A673 (cell line): Measurements from ENCODE around the gene SKP1. TPM values are rescaled to one million over a fixed set of nuclear protein-coding genes. Genes with fewer than 3 reads are reported as not detected.

Source experiments
- BruUV-seq: library from RNA; stranded (reverse); fragments of 400-500 nt; replicated peaks from 2 replicates; lab custom pipeline; 2021; lab: Mats Ljungman, UMichigan
- CTCF ChIA-PET: fragments of 300-600 bp; sonication (Branson Sonifier 250); formaldehyde crosslinking; loops from one replicate; lab custom pipeline; 2022; ENCODE audit warnings: antibody characterized with exemption; lab: Charles Lee
- POLR2A ChIA-PET: fragments of 300-600 bp; sonication (Branson Sonifier 250); formaldehyde crosslinking; loops from one replicate; lab custom pipeline; 2022; ENCODE audit warnings: antibody characterized with exemption; ENCODE audit not compliant: low non-redundant PET; lab: Charles Lee
- DNase-seq: peaks from one replicate; pipeline ENCODE4 v3.0.0-alpha.2; 2015; ENCODE audit warnings: low spot score
- H3K27ac ChIP-seq: fragments of 200-600 bp; sonication (generic); 2 replicates; pipeline ENCODE4 v1.5.1; 2016; ENCODE audit warnings: mixed run types, low read depth, mild to moderate bottlenecking, mixed read lengths, antibody characterized with exemption, low read length; ENCODE audit not compliant: poor library complexity, severe bottlenecking
- H3K27me3 ChIP-seq: fragments of 200-600 bp; sonication (generic); replicated peaks from 2 replicates; pipeline ENCODE4 v1.6.1; 2017; ENCODE audit warnings: mixed run types, low read depth, mild to moderate bottlenecking, mixed read lengths, antibody characterized with exemption, low read length; ENCODE audit not compliant: insufficient read depth, poor library complexity
- H3K36me3 ChIP-seq: fragments of 200-600 bp; sonication (generic); 2 replicates; pipeline ENCODE4 v1.6.1; 2016; ENCODE audit warnings: mixed run types, mild to moderate bottlenecking, mixed read lengths, antibody characterized with exemption, low read length; ENCODE audit not compliant: insufficient read depth, poor library complexity, severe bottlenecking
- H3K4me1 ChIP-seq: fragments of 200-600 bp; sonication (generic); 2 replicates; pipeline ENCODE4 v1.6.1; 2017; ENCODE audit warnings: mixed run types, mild to moderate bottlenecking, mixed read lengths, antibody characterized with exemption, low read length; ENCODE audit not compliant: insufficient read depth, poor library complexity, severe bottlenecking
- H3K4me3 ChIP-seq: fragments of 200-600 bp; sonication (generic); 2 replicates; pipeline ENCODE4 v1.5.1; 2016; ENCODE audit warnings: low read depth, mixed run types, mild to moderate bottlenecking, mixed read lengths, low read length; ENCODE audit not compliant: poor library complexity, severe bottlenecking
- H3K9me3 ChIP-seq: fragments of 200-600 bp; sonication (generic); 2 replicates; pipeline ENCODE4 v1.6.1; 2016; ENCODE audit warnings: mixed run types, low read depth, mild to moderate bottlenecking, mixed read lengths, antibody characterized with exemption, low read length; ENCODE audit not compliant: poor library complexity, severe bottlenecking
- EZH2 ChIP-seq: fragments of 200-600 bp; sonication (generic); IDR thresholded peaks from 2 replicates; pipeline ENCODE4 v1.6.1; 2017; ENCODE audit warnings: borderline replicate concordance, low read depth, mild to moderate bottlenecking, mixed read lengths, antibody characterized with exemption, low read length; ENCODE audit not compliant: poor library complexity, severe bottlenecking
- intact Hi-C: fragments of 100-400 bp; cut with micrococcal nuclease; formaldehyde crosslinking; loops from one replicate; pipeline ENCODE4 v1.10.0; 2022; ENCODE audit not compliant: unreplicated experiment
- total RNA-seq: library from RNA; stranded (reverse); gene quantifications from 2 replicates; pipeline ENCODE4 v1.2.3, GENCODE V29; 2021
- TF ChIP-seq, protein P1 (sequence below): fragments of 300-800, 200-600 bp; sonication (generic); conservative IDR thresholded peaks from 2 replicates; pipeline ENCODE4 v1.5.1; 2017; ENCODE audit warnings: low read depth, mild to moderate bottlenecking, antibody characterized with exemption, low read length, moderate library complexity, mixed read lengths

Gene SKP1
- total RNA-seq, 1 experiment from 2014 or later, result 465 TPM

DNA sequence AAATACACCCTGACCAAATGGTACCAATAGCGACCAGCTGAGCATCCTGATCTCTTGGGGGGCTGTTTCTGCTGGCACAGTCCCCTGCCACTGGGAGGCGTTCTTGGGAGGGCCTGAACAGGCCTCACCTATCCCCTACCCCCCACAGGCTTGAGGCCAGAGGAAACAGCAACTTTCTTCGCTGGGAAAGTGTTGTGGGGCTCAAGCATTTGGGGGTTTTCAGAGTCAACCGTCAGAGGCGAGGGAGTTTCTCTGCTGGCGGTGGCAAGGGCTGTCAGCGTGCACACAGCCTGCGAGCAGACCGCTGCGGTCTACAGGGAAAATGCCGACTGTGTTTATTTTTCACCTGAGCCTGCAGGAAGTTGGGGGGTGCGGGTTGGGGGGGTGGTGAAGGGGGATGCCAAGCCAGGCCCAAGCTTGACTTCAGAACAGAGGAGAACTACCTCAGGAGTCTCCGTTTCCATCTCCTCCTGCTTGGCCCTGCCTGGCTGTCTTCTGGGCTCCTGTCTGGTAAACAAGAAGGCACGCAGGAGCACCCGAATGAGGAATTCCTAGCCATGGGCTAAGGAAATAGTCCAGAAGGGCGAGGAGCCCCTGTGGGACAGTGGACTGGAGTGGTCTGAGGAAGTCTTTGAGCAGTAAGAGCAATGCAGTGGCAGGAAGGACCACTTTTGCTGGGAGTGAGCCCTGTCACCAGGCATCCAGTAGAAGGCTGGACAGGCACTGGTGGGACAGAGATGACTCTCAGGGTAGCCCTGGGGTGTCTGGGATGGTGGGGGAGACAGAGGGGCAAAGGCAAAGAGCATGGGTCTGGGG is 44.2 kb downstream of the SKP1 start:
- peaks cover 26% of the 10 kb centered on the region for H3K36me3 ChIP-seq
- no peaks in the 10 kb centered on the region for H3K27me3 ChIP-seq
- no peak overlapping the region for H3K4me3 ChIP-seq
- H3K9me3 ChIP-seq, result no peaks in the 10 kb centered on the region
- no peak for DNase-seq
- TF ChIP-seq, protein P1, sequence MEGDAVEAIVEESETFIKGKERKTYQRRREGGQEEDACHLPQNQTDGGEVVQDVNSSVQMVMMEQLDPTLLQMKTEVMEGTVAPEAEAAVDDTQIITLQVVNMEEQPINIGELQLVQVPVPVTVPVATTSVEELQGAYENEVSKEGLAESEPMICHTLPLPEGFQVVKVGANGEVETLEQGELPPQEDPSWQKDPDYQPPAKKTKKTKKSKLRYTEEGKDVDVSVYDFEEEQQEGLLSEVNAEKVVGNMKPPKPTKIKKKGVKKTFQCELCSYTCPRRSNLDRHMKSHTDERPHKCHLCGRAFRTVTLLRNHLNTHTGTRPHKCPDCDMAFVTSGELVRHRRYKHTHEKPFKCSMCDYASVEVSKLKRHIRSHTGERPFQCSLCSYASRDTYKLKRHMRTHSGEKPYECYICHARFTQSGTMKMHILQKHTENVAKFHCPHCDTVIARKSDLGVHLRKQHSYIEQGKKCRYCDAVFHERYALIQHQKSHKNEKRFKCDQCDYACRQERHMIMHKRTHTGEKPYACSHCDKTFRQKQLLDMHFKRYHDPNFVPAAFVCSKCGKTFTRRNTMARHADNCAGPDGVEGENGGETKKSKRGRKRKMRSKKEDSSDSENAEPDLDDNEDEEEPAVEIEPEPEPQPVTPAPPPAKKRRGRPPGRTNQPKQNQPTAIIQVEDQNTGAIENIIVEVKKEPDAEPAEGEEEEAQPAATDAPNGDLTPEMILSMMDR, result no peak
- no peak for TF ChIP-seq EZH2
- ChIA-PET POLR2A (interaction anchor here (0.6 kb wide), 1 partner anchor 1072 kb away, joined by 4 read pairs; no protein-coding TSS in a partner anchor), CTCF (no interaction called here)
- H3K27ac ChIP-seq, result no peak overlapping the region
- intact Hi-C loops, result no loop called here
- BruUV-seq, result no TSS peak
- H3K4me1 ChIP-seq, result peaks cover 2% of the 10 kb centered on the region

DNA sequence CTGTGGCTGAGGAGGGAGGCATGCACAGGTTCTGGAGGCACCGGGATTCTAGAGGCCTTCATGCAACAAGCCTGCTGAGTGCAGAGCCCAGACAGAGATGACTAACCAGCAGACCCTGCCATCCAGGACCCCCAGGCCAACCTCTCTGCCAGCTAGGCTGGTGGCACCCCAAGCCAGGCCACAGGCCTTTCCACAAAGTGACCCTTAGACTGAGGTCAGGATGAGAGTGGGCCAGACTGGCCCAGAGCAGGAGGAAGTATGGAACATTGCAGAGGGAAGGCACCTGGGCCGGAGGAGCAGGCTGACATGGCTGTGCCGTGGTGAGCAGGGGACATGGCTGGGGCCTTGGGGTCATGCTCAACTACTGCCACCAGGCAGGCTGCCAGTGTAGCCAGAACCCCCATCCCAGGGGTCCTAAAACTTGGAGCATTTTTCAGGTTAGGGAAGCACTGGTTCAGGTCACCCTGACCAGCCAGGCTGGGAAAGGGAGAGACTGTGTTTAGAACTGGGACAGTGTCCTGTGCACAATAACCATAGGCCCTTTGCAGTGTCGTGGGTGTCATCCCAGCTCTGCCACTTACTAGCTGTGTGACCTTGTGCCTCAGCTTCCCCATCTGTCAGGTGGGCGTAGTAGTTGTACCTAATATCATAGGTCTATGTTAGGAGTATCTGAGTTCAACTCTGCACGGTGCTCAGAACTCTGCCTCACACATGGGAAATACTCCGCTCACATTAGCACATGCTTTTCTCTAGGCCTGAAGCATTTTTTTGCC is 45.0 kb downstream of the SKP1 start:
- no TSS peak for BruUV-seq
- no peak for DNase-seq
- no peak overlapping the region for H3K27ac ChIP-seq
- H3K27me3 ChIP-seq, result no peaks in the 10 kb centered on the region
- no peaks in the 10 kb centered on the region for H3K9me3 ChIP-seq
- intact Hi-C loops, result no loop called here
- CTCF ChIA-PET, result no interaction called here
- no peak overlapping the region for H3K4me3 ChIP-seq
- POLR2A ChIA-PET, result no interaction called here
- peaks cover 27% of the 10 kb centered on the region for H3K36me3 ChIP-seq
- no peaks in the 10 kb centered on the region for H3K4me1 ChIP-seq
- TF ChIP-seq, protein P1, result no peak
- TF ChIP-seq EZH2, result no peak

DNA sequence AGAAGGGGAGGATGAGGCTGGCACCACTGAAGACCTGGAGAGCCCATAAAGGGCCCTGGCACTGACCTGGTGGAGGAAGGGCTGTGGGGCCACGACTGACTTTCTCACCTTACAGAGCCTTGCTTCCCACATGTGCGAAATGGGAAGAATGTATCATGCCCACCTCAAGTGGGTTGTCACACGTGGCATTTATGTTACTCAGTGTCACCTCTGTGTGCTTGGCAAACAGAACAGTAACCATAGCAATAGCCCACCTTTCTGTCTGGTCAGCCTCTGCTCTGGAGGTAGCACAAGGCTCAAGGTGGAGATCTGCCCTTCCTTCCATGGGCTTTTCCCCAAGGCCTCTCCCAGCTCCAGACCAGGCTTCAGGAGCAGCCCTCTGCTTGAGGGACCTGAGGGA is 45.6 kb downstream of the SKP1 start:
- ChIA-PET POLR2A (no interaction called here), CTCF (no interaction called here)
- TF ChIP-seq, protein P1, result no peak
- no peak for TF ChIP-seq EZH2
- H3K27ac ChIP-seq, result no peak overlapping the region
- no peaks in the 10 kb centered on the region for H3K27me3 ChIP-seq
- no peaks in the 10 kb centered on the region for H3K4me1 ChIP-seq
- intact Hi-C loops, result no loop called here
- DNase-seq, result no peak
- H3K36me3 ChIP-seq, result peaks cover 21% of the 10 kb centered on the region
- BruUV-seq, result no TSS peak
- no peaks in the 10 kb centered on the region for H3K9me3 ChIP-seq
- no peak overlapping the region for H3K4me3 ChIP-seq
